ENCODE data around the gene EIF3A. TPM values are rescaled to one million over a fixed set of nuclear protein-coding genes. Genes with fewer than 3 reads are reported as not detected.

Gene EIF3A
- total and polyA plus RNA-seq, 4 donors: 46.9 to 95.1 (median 71.7) TPM

- ATAC-seq (ENCODE audit: low FRiP score) (no peak), DNase-seq (no peak)
- intact Hi-C loops (cut with DNase I): loop anchor here (10.0 kb wide), 2 partner anchors 146 to 266 kb away; partner anchors contain the start of gene CACUL1 (in 1 of the 2)
- no peaks in the 10 kb centered on the region for H3K27me3 ChIP-seq (ENCODE audit: control insufficient read depth in 1 of 2, insufficient read depth in 2 of 2, low read length in 1 of 2)
- 18 to 34% methylated on average over 2 of the region's 2 CpGs for WGBS, 2 donors
- H3K4me1 ChIP-seq (ENCODE audit: control insufficient read depth in 1 of 2, insufficient read depth in 2 of 2, low read length in 2 of 2): peaks cover 0 to 1% of the 10 kb centered on the region in 2 donors
- no peaks in the 10 kb centered on the region for H3K9me3 ChIP-seq (ENCODE audit: control insufficient read depth, low read length)
- no peak overlapping the region for H3K4me3 ChIP-seq (ENCODE audit: low read length in 2 of 2)
- H3K27ac ChIP-seq (ENCODE audit: low read depth in 1 of 2, low read length in 2 of 2): no peak overlapping the region
- H3K36me3 ChIP-seq (ENCODE audit: control insufficient read depth in 1 of 2, insufficient read depth in 2 of 2, low read length in 1 of 2): no peaks in the 10 kb centered on the region
These were observed 60.0 kb downstream of the EIF3A start for GRCh38 chr10:119020627-119020946.

GRCh38 chr10:119007211-119007574 is 73.4 kb downstream of the EIF3A start:
- Histone ChIP-seq H3K27me3 (ENCODE audit: control insufficient read depth in 1 of 2, insufficient read depth in 2 of 2, low read length in 1 of 2) (no peaks in the 10 kb centered on the region), H3K4me3 (ENCODE audit: low read length in 2 of 2) (no peak overlapping the region), H3K9me3 (ENCODE audit: control insufficient read depth, low read length) (no peaks in the 10 kb centered on the region), H3K4me1 (ENCODE audit: control insufficient read depth in 1 of 2, insufficient read depth in 2 of 2, low read length in 2 of 2) (no peaks in the 10 kb centered on the region), H3K36me3 (ENCODE audit: control insufficient read depth in 1 of 2, insufficient read depth in 2 of 2, low read length in 1 of 2) (no peaks in the 10 kb centered on the region), H3K27ac (ENCODE audit: low read depth in 1 of 2, low read length in 2 of 2) (no peak overlapping the region)
- WGBS, 2 donors: 22 to 29% methylated on average over 4 of the region's 4 CpGs
- DNase-seq (no peak), ATAC-seq (ENCODE audit: low FRiP score) (no peak)
- intact Hi-C loops (cut with DNase I): no loop called here

- Histone ChIP-seq H3K27me3 (ENCODE audit: control insufficient read depth in 1 of 2, insufficient read depth in 2 of 2, low read length in 1 of 2) (no peaks in the 10 kb centered on the region), H3K4me3 (ENCODE audit: low read length in 2 of 2) (no peak overlapping the region), H3K27ac (ENCODE audit: low read depth in 1 of 2, low read length in 2 of 2) (peak overlapping the region in 1 of 2 donors; percentile 33), H3K9me3 (ENCODE audit: control insufficient read depth, low read length) (no peaks in the 10 kb centered on the region), H3K36me3 (ENCODE audit: control insufficient read depth in 1 of 2, insufficient read depth in 2 of 2, low read length in 1 of 2) (no peaks in the 10 kb centered on the region), H3K4me1 (ENCODE audit: control insufficient read depth in 1 of 2, insufficient read depth in 2 of 2, low read length in 2 of 2) (no peaks in the 10 kb centered on the region)
- WGBS, 2 donors: 15 to 16% methylated on average over 9 of the region's 9 CpGs
- ATAC-seq (ENCODE audit: low FRiP score) (peak; percentile 52), DNase-seq (peak in 1 of 2 donors; percentile 78)
- intact Hi-C loops (cut with DNase I): no loop called here
These were observed 74.0 kb downstream of the EIF3A start for GRCh38 chr10:119006451-119007210.

- Histone ChIP-seq H3K4me1 (ENCODE audit: control insufficient read depth in 1 of 2, insufficient read depth in 2 of 2, low read length in 2 of 2) (no peaks in the 10 kb centered on the region), H3K27me3 (ENCODE audit: control insufficient read depth in 1 of 2, insufficient read depth in 2 of 2, low read length in 1 of 2) (no peaks in the 10 kb centered on the region), H3K36me3 (ENCODE audit: control insufficient read depth in 1 of 2, insufficient read depth in 2 of 2, low read length in 1 of 2) (no peaks in the 10 kb centered on the region), H3K4me3 (ENCODE audit: low read length in 2 of 2) (no peak overlapping the region), H3K27ac (ENCODE audit: low read depth in 1 of 2, low read length in 2 of 2) (no peak overlapping the region), H3K9me3 (ENCODE audit: control insufficient read depth, low read length) (no peaks in the 10 kb centered on the region)
- DNase-seq (no peak), ATAC-seq (ENCODE audit: low FRiP score) (no peak)
- intact Hi-C loops (cut with DNase I): no loop called here
- 90 to 93% methylated on average over 9 of the region's 9 CpGs for WGBS, 2 donors
These were observed 75.1 kb downstream of the EIF3A start for GRCh38 chr10:119005362-119006043.

- peak in 1 of 2 donors; percentile 47 for DNase-seq
These were observed 76.9 kb downstream of the EIF3A start for GRCh38 chr10:119003572-119004289.

GRCh38 chr10:119001717-119002500 is 78.7 kb downstream of the EIF3A start:
- no peak for ATAC-seq (ENCODE audit: low FRiP score)
- no peaks in the 10 kb centered on the region for H3K36me3 ChIP-seq (ENCODE audit: control insufficient read depth in 1 of 2, insufficient read depth in 2 of 2, low read length in 1 of 2)
- 91 to 93% methylated on average over 10 of the region's 10 CpGs for WGBS, 2 donors
- no peaks in the 10 kb centered on the region for H3K9me3 ChIP-seq (ENCODE audit: control insufficient read depth, low read length)
- intact Hi-C loops (cut with DNase I): no loop called here
- no peak overlapping the region for H3K4me3 ChIP-seq (ENCODE audit: low read length in 2 of 2)
- H3K27ac ChIP-seq (ENCODE audit: low read depth in 1 of 2, low read length in 2 of 2): no peak overlapping the region
- H3K27me3 ChIP-seq (ENCODE audit: control insufficient read depth in 1 of 2, insufficient read depth in 2 of 2, low read length in 1 of 2): no peaks in the 10 kb centered on the region
- DNase-seq: peak in 1 of 2 donors; percentile 33
- no peaks in the 10 kb centered on the region for H3K4me1 ChIP-seq (ENCODE audit: control insufficient read depth in 1 of 2, insufficient read depth in 2 of 2, low read length in 2 of 2)

More at GRCh38 chr10:119003572-119004289, 76.9 kb downstream of the EIF3A start:
- no peaks in the 10 kb centered on the region for H3K9me3 ChIP-seq (ENCODE audit: control insufficient read depth, low read length)
- no peaks in the 10 kb centered on the region for H3K36me3 ChIP-seq (ENCODE audit: control insufficient read depth in 1 of 2, insufficient read depth in 2 of 2, low read length in 1 of 2)
- no peak overlapping the region for H3K27ac ChIP-seq (ENCODE audit: low read depth in 1 of 2, low read length in 2 of 2)
- H3K27me3 ChIP-seq (ENCODE audit: control insufficient read depth in 1 of 2, insufficient read depth in 2 of 2, low read length in 1 of 2): no peaks in the 10 kb centered on the region
- H3K4me3 ChIP-seq (ENCODE audit: low read length in 2 of 2): no peak overlapping the region
- intact Hi-C loops (cut with DNase I): no loop called here
- WGBS, 2 donors: 85 to 88% methylated on average over 7 of the region's 7 CpGs
- no peak for ATAC-seq (ENCODE audit: low FRiP score)
- H3K4me1 ChIP-seq (ENCODE audit: control insufficient read depth in 1 of 2, insufficient read depth in 2 of 2, low read length in 2 of 2): no peaks in the 10 kb centered on the region

GRCh38 chr10:118998183-118998582 is 82.4 kb downstream of the EIF3A start:
- H3K4me1 ChIP-seq (ENCODE audit: control insufficient read depth in 1 of 2, insufficient read depth in 2 of 2, low read length in 2 of 2): no peaks in the 10 kb centered on the region
- H3K27me3 ChIP-seq (ENCODE audit: control insufficient read depth in 1 of 2, insufficient read depth in 2 of 2, low read length in 1 of 2): no peaks in the 10 kb centered on the region
- 94% methylated on average over 5 of the region's 5 CpGs for WGBS, 2 donors
- DNase-seq: peak in 1 of 2 donors; percentile 22
- no peak overlapping the region for H3K27ac ChIP-seq (ENCODE audit: low read depth in 1 of 2, low read length in 2 of 2)
- H3K36me3 ChIP-seq (ENCODE audit: control insufficient read depth in 1 of 2, insufficient read depth in 2 of 2, low read length in 1 of 2): no peaks in the 10 kb centered on the region
- H3K4me3 ChIP-seq (ENCODE audit: low read length in 2 of 2): no peak overlapping the region
- no peak for ATAC-seq (ENCODE audit: low FRiP score)
- intact Hi-C loops (cut with DNase I): no loop called here
- no peaks in the 10 kb centered on the region for H3K9me3 ChIP-seq (ENCODE audit: control insufficient read depth, low read length)

- Histone ChIP-seq H3K4me1 (ENCODE audit: control insufficient read depth in 1 of 2, insufficient read depth in 2 of 2, low read length in 2 of 2) (no peaks in the 10 kb centered on the region), H3K27me3 (ENCODE audit: control insufficient read depth in 1 of 2, insufficient read depth in 2 of 2, low read length in 1 of 2) (no peaks in the 10 kb centered on the region), H3K27ac (ENCODE audit: low read depth in 1 of 2, low read length in 2 of 2) (no peak overlapping the region), H3K4me3 (ENCODE audit: low read length in 2 of 2) (no peak overlapping the region), H3K9me3 (ENCODE audit: control insufficient read depth, low read length) (no peaks in the 10 kb centered on the region), H3K36me3 (ENCODE audit: control insufficient read depth in 1 of 2, insufficient read depth in 2 of 2, low read length in 1 of 2) (no peaks in the 10 kb centered on the region)
- intact Hi-C loops (cut with DNase I): no loop called here
- 95 to 98% methylated on average over 2 of the region's 2 CpGs for WGBS, 2 donors
- ATAC-seq (ENCODE audit: low FRiP score) (no peak), DNase-seq (no peak)
These were observed 83.2 kb downstream of the EIF3A start for GRCh38 chr10:118997379-118997778.

Data from aorta (tissue), 5 donors.